ENCODE results near the gene PEX6. TPM values are rescaled to one million over a fixed set of nuclear protein-coding genes. Genes with fewer than 3 reads are reported as not detected.

The PEX6 gene
- total RNA-seq, 1 donor from 2014 or later, result 32.3 TPM

DNA sequence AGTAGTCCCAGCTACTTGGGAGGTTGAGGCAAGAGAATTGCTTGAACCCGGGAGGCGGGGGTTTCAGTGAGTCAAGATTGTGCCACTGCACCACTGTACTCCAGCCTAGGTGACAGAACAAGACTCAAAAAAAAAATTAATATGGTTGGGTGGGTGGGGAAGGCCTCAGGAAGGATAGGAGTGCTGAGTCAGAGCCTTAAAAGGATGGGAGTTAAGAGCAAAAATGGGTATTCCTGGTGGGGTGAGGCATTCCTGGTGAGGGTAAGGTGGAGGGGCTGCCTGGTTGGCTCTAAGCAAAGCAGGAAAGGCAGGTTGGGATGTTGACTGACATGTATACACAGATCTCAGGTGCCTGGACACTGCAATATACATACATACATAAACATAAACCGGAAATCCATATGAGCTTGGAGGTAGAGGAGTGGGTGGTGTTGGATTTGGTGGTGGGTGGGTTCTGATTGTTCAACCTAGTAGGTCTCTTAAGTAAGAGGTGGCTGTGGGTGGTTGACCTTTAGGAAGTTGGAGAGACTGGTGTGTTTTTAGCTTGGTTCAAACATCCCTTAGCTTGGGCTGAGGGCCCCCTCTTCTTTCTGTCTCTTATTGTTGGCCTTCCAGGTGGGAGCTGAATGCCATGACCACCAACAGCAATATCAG lies 41.2 kb upstream of the PEX6 start:
- TF ChIP-seq, protein P1, sequence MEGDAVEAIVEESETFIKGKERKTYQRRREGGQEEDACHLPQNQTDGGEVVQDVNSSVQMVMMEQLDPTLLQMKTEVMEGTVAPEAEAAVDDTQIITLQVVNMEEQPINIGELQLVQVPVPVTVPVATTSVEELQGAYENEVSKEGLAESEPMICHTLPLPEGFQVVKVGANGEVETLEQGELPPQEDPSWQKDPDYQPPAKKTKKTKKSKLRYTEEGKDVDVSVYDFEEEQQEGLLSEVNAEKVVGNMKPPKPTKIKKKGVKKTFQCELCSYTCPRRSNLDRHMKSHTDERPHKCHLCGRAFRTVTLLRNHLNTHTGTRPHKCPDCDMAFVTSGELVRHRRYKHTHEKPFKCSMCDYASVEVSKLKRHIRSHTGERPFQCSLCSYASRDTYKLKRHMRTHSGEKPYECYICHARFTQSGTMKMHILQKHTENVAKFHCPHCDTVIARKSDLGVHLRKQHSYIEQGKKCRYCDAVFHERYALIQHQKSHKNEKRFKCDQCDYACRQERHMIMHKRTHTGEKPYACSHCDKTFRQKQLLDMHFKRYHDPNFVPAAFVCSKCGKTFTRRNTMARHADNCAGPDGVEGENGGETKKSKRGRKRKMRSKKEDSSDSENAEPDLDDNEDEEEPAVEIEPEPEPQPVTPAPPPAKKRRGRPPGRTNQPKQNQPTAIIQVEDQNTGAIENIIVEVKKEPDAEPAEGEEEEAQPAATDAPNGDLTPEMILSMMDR (IDR thresholded peaks at IDR 0.05; ENCODE audit: unreplicated experiment), result no peak
- Mint-ChIP-seq H3K27me3 (ENCODE audit: low read depth) (no peaks in the 10 kb centered on the region), H3K4me1 (peaks cover 13% of the 10 kb centered on the region), H3K9me3 (no peaks in the 10 kb centered on the region), H3K27ac (peak overlapping the region; percentile 68), H3K4me3 (peak overlapping the region; percentile 95), H3K36me3 (peaks cover 19% of the 10 kb centered on the region)
- DNase-seq (ENCODE audit: low spot score in 2 of 2, unreplicated experiment in 2 of 2), result no peak

DNA sequence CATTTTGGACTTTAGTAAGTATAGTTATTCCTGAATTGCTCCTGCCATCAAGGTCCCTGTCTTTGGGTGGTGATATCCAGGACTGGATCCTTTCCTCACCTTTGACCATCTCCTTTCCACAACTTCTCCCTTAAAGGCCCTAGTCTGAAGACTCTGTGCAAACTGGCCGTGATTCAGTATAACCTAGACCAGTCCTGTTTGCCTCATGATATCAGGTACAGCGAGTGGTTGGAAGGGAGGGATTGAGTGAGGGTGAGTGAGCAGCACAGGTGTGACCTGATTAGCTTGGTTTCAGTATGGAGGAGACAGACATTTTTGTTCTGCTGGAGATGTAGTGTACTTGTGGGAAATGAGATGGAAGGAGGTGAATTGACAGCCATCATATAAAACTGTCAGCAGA lies 40.2 kb upstream of the PEX6 start:
- Mint-ChIP-seq H3K27me3 (ENCODE audit: low read depth) (no peaks in the 10 kb centered on the region), H3K27ac (no peak overlapping the region), H3K36me3 (peaks cover 16% of the 10 kb centered on the region), H3K9me3 (no peaks in the 10 kb centered on the region), H3K4me1 (peaks cover 21% of the 10 kb centered on the region), H3K4me3 (no peak overlapping the region)
- TF ChIP-seq, protein P1 (IDR thresholded peaks at IDR 0.05; ENCODE audit: unreplicated experiment), result no peak
- DNase-seq (ENCODE audit: low spot score in 2 of 2, unreplicated experiment in 2 of 2), result no peak

DNA sequence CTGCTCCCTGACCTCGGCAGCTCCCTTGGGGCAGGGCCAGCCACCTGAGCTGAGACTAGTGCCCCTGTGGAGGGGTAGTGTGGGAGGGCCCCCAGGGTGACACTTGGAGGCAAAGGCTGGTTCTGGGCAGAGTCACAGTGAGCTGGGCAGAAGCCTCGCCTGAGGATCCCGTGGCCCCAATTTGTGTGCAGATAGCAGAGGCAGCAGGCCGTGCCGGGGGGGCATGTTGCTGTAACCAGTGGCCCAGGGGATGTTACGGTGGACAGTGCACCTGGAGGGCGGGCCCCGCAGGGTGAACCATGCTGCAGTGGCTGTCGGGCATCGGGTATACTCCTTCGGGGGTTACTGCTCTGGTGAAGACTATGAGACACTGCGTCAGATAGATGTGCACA lies 38.0 kb upstream of the PEX6 start:
- Mint-ChIP-seq H3K36me3 (peaks cover 14% of the 10 kb centered on the region), H3K4me1 (peaks cover 40% of the 10 kb centered on the region), H3K27ac (no peak overlapping the region), H3K4me3 (no peak overlapping the region), H3K27me3 (ENCODE audit: low read depth) (no peaks in the 10 kb centered on the region), H3K9me3 (no peaks in the 10 kb centered on the region)
- TF ChIP-seq, protein P1 (IDR thresholded peaks at IDR 0.05; ENCODE audit: unreplicated experiment), result no peak
- no peak for DNase-seq (ENCODE audit: low spot score in 2 of 2, unreplicated experiment in 2 of 2)

DNA sequence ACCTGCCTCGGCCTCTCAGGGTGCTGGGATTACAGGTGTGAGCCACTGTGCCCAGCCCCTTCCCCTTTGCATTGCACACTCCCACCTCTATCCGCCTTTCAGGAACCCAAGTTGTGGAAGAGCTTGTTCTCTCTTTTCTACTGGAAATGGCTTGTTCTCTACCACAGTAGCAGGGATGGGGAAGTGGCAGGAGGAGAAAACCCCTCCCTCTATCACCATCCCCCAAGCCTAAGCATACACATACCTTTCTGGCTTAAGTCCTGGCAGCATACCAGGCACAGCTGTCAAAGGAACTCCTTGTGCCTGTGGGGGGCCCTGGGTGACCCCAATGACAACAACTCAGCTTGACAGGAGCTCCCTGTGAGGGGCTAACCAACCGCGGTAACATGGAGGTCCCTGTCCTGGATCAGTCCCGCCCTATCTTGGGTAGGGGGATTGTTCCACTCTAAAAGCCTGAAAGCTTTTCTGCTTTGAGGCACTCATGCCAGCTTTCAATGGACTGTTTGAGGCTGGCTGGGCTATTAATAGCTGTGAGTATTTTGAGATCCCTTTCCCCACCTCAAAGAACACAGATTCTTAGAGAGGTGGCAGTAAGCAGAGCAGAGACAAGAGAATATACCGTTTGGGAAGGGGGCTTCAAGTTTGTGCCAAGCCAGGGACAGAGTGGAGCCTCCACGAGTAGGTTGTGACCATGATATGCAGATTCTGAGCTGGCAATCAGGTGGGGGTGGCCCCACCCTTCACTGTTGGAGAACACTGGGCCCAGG lies 37.4 kb upstream of the PEX6 start:
- H3K27ac Mint-ChIP-seq, result peak overlapping the region; percentile 24
- no peak for DNase-seq (ENCODE audit: low spot score in 2 of 2, unreplicated experiment in 2 of 2)
- peaks cover 16% of the 10 kb centered on the region for H3K36me3 Mint-ChIP-seq
- no peaks in the 10 kb centered on the region for H3K9me3 Mint-ChIP-seq
- peak overlapping the region; percentile 48 for H3K4me3 Mint-ChIP-seq
- peaks cover 38% of the 10 kb centered on the region for H3K4me1 Mint-ChIP-seq
- no peaks in the 10 kb centered on the region for H3K27me3 Mint-ChIP-seq (ENCODE audit: low read depth)
- TF ChIP-seq, protein P1 (IDR thresholded peaks at IDR 0.05; ENCODE audit: unreplicated experiment), result no peak

DNA sequence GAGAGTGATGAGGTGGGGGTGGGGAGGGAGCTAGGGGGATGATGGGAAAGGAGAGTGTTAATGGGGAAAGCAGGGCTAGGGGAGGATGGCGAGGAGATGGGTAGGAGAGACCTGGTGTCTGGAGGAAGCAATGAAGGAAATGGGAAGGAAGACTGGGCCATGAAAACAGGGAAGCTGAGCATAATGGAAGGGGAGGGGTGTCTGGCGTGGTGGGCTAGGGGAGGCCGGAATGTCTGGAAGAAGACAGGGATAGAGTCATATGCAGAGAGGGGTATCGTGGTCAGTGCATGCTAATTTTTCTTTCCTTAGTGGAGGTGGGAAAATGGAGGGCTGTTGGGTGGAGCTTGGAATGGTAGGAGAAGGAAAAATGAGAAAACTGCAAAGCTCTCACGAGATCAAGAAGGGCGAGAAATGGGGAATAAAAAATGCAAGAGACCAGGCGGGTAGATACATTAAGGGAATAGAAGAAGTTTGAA lies 35.5 kb upstream of the PEX6 start:
- Mint-ChIP-seq H3K9me3 (no peaks in the 10 kb centered on the region), H3K4me3 (peak overlapping the region; percentile 89), H3K27me3 (ENCODE audit: low read depth) (no peaks in the 10 kb centered on the region), H3K36me3 (peaks cover 23% of the 10 kb centered on the region), H3K4me1 (peaks cover 38% of the 10 kb centered on the region), H3K27ac (peak overlapping the region; percentile 81)
- TF ChIP-seq, protein P1 (IDR thresholded peaks at IDR 0.05; ENCODE audit: unreplicated experiment), result no peak
- peak in 1 of 2 experiments; percentile 44 for DNase-seq (ENCODE audit: low spot score in 2 of 2, unreplicated experiment in 2 of 2)
